ENCODE data around the gene RBM47.
"Not testable (repeated sequence)": the region's sequence is repeated elsewhere in the genome, so short reads cannot be mapped to it uniquely, and the experiment has no call there.

Gene RBM47

DNA sequence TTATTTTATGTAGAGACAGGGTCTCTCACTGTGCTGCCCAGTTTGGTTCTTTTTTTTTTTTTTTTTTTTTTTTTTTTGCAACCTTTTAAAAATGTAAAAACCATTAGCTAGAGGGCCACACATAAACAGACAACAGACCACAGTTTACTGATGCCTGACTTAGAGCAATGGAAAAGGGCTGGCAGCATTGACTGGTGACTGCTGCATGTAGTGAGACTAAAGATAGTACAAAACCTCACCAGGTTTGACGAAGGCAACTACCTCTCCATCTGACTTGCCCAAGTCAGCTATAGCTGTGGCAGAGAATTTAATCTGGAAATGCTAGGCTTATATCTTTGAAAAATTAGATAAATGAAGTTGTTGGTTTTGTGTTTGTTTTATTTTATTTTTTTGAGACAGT, 102.9 kb downstream of the RBM47 start:
- DNase-seq (ENCODE audit: low read depth) = no peak

DNA sequence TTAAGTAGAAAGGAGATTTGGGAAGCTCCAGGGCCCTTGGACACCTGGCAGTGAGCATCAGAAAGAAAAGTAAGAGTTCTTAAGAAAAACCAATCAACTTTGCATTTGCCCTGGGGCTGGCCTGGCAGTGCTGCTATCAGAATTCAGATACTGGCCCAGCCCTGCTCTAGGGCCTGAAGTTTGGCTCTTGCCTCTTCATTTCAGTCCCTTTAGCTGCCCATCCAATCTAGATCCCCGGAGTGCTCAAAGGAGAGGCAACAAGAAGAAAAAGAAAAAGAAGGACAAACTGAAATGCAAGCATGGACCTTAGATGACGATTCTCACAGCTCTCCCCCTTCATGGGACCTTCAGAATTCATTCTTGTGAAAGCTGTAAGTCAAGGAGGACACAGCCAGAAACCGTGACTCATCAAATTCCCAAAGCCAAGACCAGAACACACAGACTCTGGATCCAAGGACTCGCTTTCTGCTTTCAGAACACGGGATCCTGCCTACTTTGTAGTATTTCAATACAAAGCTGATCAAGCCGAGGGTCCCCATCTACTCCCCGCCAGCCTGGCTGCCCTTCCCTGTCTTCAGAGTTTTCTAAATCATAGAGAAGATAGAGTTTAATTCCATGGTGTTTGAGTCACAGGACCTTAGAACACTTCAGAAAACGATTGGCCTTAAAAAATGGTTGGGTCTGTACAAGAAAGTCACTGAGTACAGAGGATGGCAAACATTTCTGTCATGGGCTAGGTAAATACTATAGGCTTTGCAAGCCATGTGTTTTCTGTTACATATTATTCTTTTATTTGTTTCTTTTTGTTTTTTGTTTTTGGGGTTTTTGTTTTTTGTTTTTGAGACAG, 103.7 kb downstream of the RBM47 start:
- DNase-seq (ENCODE audit: low read depth) = no peak

DNA sequence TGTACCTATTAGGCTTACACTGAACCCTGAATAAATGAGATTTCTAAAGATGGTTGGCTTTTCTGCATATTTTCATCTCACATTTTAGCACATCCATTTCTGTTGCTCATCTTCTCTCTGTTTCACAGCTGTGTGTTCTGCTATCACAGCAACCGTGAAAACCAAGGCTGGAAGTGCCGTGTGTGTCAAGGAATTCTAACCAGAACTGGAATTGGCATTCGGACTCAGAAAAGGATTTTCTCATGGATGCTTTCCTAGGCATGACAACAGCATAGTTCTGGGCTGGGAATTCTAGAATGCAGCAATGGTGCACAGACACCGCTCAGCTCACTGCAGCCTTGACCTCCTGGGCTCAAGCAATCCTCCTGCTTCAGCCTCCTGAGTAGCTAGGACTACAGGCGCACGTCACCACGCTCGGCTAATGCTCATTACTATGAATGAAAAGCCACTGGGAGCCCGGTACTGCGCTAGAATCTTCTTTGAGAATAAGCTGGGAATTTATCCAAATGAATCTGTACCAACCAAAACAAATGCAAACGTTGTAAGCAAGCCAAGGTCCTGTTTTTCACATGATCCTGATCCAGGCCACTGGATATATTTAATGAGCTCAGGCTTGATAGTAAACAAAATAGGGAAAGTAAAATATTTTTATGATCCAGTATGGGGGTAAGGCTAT, 105.2 kb downstream of the RBM47 start:
- no peak for DNase-seq (ENCODE audit: low read depth)

DNA sequence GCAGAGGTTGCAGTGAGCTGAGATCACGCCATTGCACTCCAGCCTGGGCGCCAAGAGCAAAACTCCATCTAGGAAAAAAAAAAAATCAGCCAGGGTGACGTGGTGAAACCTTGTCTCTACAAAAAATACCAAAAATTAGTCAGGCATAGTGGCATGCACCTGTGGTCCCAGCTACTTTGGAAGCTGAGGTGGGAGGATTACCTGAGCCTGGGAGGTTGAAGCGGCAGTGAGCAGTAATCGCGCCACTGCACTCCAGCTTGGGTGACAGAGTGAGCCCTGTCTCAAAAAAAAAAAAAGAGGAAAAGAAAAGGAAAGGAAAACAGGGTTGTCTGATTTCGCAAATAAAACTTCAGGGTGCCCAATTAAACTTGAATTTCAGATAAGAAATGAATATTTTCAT, 106.1 kb downstream of the RBM47 start:
- DNase-seq (ENCODE audit: low read depth) = no peak

DNA sequence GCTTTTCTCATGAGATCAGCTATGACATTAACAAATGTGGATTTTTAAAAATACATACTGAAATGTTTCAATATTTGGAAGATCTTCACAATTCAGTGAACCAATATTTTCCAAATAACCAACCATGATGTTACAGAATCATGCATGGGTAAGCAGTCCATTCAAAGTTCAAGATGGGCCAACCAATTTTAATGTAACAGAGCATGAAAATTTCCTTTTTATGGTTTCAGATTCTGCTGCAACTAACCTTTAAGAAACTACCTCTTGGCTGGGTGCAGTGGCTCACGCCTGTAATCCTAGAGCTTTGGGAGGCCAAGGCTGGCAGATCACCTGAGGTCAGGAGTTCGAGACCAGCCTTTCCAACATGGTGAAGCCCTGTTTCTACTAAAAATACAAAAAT, 107.7 kb downstream of the RBM47 start:
- no peak for DNase-seq (ENCODE audit: low read depth)

DNA sequence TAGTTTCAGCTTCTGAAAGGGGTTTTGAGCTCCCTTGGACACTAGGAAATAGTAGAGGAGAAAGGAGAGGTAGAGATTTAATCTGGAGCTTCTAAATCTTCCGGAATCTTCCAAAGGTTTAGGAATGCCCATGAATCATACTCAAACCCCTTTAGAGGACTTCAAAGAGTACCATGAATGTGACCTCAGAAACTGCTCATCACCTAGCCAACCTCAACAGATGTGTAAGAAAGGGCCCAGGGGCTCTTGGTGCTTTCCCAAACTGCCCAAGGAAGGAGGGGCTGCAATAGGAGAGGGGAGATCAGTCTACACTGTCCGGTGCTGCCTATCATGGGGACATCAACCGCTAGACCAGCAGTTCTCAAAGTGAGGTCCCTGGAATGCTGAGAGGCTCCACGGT, 109.1 kb downstream of the RBM47 start:
- DNase-seq (ENCODE audit: low read depth) = no peak

DNA sequence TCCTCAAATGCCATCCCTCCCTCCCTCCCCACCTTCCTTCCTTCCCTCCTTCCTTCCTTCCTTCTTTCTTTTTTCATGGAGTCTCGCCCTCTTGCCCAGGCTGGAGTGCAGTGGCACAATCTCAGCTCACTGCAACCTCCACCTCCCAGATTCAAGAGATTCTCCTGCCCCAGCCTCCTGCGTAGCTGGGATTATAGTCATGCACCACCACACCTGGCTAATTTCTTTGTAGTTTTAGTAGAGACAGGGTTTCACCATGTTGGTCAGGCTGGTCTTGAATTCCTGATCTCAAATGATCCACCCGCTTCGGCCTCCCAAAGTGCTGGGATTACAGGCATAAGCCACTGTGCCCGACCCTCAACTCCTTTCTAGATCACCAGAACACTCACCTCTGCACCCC, 112.6 kb downstream of the RBM47 start:
- DNase-seq (ENCODE audit: low read depth) = not testable (repeated sequence)

DNA sequence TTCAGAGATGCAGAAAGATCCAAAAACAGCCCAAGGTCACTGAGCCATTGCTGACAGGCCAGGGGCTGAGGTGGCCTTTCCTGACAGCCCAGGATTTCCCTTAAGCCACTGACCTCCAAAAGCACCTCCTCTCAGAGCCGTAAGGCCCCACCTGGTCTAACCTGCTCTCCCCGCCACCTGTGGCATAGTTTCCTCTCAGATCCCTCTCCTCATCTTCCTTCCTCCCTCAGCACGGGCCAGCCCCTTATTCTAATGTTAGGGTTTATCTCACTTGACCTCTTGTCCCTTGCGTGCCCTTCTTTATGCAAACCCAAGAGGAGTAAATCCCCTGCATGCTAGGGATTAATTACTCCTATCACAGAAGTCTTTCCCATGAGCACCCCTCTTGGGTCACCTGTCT, 113.0 kb downstream of the RBM47 start:
- DNase-seq (ENCODE audit: low read depth) = no peak

DNA sequence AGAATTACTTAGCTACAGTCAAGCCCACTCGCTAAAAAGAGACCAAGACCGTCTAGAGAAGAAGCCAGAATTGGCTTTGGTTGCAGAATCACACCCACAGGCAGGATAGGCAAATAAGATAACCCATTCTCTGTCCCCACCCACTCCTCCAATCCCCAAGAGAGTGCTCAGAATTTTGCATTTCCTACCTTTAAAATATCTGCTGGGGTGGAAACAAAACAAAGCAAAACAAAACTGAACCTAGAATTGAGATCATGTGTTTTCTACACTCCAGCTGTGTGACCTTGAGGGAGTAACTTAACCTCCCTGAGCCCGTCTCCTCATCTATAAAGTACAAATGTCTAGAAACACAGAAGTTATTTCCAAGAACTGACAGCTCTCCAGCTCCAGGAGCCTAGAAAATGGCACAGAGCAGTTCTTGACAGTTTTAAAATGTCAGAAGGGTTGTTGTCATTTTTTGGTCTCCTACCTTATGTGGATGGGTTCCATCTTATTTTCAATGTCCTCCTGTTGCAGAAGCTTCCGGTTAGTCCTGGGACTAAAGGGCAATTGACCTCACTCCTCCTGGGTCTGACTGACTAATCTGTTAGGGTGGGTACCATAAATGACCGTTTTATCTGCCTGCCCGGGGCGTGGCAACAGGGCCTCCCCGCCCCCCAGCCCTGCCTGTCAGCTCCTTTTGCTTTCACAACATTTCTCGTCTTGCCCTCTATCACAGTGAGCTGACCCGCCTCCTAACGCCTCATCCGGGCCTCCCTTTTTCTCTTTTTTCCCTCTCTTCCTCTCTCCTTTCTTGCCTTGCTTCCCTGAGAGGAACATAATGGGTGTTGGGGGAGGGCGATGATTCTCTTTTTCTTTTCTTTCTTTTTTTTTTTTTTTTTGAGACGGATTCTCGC, 114.0 kb downstream of the RBM47 start:
- no peak for DNase-seq (ENCODE audit: low read depth)

DNA sequence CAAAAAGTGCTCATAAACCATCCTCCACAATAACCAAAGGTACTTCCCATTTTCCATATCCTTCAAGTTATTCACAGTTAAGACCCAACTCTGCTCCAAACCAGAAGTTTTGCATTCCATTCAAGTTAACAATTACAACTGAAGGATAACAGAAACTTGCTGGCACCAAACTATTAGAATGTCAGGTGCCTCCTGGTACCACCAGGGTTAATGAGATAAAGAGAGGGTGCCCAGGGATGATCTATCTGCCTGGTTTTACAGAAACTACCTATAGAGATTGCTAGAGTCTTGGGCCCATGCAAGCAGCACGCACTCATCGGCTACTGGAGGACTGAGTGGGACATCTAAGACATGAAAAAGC, 114.6 kb downstream of the RBM47 start:
- DNase-seq (ENCODE audit: low read depth) = no peak

DNA sequence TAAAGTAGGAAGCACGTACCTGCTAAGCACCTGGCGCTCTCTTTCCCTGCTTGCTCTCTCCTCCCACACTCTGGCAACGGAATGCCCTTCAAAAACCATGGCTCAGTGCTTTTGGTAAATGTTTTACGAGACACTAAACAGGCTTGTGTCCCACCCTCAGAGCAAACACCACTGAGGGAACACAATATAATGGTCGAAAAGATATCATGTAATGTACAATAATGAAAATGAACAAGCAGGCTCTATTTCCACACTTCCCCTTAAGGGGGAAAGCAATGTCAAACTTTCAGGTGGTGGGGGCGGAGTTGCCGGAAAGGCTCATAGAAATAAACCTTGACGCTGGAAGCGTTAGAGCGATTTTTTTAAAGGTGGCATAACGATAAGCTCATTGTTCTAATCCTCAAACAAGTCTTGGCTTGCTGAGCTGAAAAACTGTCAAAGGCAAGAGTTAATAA, 115.1 kb downstream of the RBM47 start:
- no peak for DNase-seq (ENCODE audit: low read depth)

DNA sequence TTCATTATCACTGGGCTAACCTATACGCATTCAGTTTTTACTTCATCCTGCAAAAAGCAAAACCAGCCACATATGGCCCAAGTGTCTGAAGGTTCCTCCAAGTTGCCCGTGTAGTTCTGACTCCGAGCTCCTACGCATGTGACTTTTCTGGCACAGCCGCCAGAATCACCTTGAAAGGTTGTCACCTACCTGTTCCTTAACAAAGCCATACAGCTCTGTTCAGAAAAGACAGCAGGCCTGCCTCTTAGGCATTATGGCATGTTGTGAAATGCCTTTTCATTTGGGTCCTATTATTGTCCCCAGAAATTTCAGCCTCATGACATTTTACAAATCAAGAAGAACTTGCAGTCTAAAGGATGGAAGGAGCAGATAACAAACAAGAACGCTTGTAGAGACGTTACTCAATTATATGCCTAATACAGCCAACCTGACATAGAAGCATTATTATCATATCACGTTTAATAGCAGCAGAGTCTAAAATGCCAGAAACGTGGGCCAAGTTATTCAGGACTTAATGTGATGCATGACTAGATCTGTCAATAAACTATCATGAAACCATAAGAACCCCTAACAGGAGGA, 118.5 kb downstream of the RBM47 start:
- DNase-seq (ENCODE audit: low read depth) = no peak

DNA sequence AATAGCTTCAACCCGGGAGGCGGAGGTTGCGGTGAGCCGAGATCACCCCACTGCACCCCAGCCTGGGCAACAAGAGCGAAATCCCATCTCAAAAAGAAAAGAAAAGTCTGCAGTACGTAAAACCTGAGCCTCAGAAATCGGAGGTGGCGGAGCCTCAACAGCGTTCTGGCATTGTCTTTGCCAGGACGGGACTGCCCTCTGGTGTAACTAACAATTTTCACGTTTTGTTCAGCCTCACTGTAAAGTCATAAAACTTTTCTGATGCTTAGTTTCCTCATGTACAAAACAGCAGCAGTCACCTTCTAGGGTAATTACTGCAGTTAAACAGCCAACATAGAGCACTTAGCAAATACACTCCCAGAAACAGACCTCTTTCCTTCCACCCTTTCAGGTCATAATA, 121.7 kb downstream of the RBM47 start:
- no peak for DNase-seq (ENCODE audit: low read depth)

DNA sequence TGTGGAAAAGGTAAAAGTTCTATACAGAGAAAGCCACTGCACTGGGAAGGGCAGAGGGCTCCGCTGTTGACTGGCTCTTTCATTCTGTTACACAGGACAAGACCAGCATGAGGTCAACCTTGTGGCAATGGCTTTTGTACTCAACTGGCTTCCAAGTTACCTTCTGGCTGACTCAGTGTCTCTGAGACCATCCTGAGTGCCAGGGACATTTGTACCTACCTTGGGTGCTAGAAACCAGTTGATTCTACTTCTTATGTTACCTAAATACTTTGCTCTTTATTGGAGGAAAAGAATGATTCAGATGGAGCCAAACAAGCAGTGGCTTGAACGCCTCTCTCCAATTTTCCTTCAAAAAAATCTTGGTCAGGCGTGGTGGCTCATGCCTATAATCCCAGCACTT, 123.2 kb downstream of the RBM47 start:
- no peak for DNase-seq (ENCODE audit: low read depth)

DNA sequence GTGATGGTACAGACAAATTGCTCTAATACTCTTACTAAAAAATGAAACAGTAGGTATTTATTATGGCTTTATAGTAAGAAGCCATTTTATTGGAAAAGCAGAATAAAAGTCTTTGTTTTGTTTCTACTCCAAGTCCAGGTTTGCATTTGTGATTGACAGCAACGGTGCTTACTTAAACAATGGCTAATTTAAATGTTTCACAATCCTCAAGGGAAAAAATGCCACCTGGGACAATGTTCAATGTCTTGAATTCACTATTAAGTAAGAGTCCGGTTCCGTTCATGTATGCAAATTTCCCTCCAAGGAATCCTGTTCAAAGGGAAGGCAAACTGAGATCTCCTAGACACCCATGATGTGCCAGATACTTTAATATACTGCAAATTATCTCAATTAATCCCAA, 123.6 kb downstream of the RBM47 start:
- DNase-seq (ENCODE audit: low read depth) = no peak

DNA sequence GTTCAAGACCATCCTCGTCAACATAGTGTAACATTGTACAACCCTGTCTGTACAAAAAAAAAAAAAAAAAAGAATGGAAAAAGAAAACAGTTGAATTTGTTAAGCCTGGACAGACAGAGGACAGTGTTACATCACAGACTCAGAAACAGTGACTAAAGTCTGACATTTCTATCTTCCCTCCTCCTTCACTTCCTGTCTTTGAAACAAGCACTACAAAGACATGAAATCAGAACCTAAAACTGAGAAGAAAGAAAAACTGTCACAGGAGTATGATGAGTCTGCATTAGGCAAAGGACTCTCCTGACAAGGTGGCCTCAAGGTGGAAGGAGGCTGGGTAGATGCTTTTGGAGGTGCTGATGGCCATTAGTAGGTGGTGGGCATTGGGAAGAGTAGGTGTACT, 126.7 kb downstream of the RBM47 start:
- DNase-seq (ENCODE audit: low read depth) = no peak

DNA sequence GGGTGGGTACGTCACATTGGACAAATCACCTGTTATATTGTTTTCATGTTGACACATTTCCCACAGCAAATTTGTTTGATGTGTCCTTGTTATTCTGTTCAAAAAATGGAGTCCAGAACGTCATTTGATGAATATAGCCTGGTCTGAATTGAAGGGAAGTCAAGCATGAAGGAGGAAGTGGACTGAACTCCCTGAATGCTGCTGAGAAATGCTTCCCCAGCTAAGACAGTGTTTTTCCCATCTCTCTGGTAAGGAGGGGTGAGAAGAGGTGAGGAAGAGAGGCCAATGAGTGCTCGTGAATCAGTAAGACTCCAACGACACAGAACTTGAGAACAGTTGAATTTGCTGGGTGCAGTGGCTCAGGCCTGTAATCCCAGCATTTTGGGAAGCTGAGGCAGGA, 127.4 kb downstream of the RBM47 start:
- no peak for DNase-seq (ENCODE audit: low read depth)

DNA sequence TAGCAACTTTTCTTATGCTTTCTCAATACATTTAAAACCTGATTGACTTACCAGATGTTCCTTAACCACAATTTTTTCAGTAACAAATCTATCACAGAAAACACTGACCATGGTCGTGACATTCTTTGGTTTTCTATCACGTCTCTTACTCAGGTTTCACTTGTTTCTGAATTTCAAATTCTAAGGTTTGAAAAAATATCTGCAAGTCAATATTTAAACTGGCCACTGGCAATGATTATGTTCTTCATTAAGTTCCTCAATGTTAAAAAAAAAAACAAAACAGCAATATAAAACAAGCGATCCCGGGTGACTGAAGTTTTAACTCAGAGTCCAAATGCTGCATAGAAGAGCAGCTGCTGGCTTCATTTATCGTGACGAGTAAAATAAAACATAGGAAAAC, 128.9 kb downstream of the RBM47 start:
- no peak for DNase-seq (ENCODE audit: low read depth)

DNA sequence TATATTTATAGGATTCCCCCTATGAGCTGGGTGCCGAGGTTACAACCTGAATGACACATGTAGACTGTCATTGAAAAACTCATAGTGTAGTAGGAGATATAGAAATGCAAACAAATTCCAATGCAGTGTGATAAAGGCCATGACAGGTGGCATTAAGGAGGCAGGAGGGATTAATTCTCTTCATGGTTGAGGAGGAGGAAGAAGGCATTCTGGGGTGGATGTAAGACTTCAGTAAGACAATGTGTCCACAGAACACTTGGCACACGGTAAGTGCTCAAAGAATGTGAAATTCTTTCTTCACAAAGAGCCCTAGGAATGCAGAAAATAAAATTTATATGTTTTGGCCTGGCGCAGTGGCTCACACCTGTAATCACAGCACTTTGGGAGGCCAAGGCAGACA, 136.5 kb downstream of the RBM47 start:
- no peak for DNase-seq (ENCODE audit: low read depth)

DNA sequence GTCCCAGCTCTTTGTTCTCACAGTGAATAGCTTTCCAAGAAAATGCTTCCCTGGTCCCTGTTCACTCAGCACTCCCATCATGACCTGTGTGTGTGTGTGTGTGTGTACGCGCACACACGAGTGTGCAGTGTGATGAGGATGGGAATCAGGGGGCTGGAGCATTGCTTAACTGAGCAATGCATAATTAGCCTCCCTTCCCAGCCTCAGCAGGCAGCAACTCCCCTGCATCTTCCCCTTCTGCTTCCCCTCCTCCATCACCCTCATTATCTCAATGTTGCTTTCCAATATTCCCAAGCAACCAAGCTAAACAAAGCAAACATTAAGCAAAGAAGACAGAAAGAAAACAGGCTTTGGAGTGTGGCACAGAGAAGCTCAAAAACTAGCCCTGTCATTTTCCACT, 137.0 kb downstream of the RBM47 start:
- no peak for DNase-seq (ENCODE audit: low read depth)

DNA sequence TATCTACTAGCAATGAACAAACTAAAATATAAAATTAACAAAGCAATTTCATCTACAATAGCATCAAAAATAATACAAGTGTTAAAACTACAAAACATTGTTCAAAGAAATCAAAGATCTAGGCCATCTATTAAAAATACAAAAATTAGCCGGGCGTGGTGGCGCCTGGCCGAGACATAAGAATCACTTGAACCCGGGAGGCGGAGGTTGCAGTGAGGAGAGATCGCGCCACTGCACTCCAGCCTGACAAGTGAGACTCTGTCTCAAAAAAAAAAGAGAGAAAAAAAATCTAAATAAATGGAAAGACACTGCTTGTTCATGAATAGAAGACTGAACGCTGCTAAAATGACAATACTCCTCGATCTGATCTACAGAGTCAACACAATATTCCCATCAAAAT, 139.2 kb downstream of the RBM47 start:
- no peak for DNase-seq (ENCODE audit: low read depth)

DNA sequence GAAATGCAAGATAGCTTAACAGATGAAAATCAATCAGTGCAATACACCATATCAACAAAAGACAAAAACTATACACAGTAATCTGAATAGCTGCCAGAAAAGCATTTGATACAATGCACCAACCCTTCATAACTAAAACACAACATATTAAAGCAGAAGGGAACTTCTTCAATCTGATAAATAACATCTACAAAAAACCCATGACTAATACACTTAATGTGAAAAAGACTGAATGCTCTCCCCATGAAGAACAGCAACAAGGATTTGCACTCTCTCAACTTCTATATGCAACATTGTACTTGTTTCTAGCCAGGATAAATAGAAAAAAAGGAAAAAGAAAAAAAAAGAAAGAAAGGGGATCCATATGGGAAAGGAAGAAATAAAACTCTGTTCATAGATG, 139.7 kb downstream of the RBM47 start:
- DNase-seq (ENCODE audit: low read depth) = no peak

Measured in activated gamma-delta T cell treated with anti-CD3 and anti-CD28 coated beads, Interleukin-2, amount 50 U/mL, for 16 hours (primary cell).